Measurements from ENCODE around the gene TRPC1.

- TF ChIP-seq CTCF (IDR thresholded peaks at IDR 0.05), result no peak
- TF ChIP-seq POLR2A (IDR thresholded peaks at IDR 0.05), result no peak
Observed at GRCh38 chr3:142801746-142802145, 77.9 kb downstream of the TRPC1 start.
